Neuronal stem cell (in vitro differentiated cells): ENCODE results near the gene PLCB2.

Experiments
- DNase-seq: peaks from one replicate; pipeline ENCODE4 v3.0.0-alpha.2; 2013; ENCODE audit warnings: low spot score
- H2AFZ ChIP-seq: one replicate; pipeline ENCODE4 v1.6.1; 2013; ENCODE audit warnings: mild to moderate bottlenecking, low read length, inconsistent platforms
- H2AK5ac ChIP-seq: 2 replicates; pipeline ENCODE4 v1.6.1; 2013; ENCODE audit warnings: low read depth, mild to moderate bottlenecking, inconsistent platforms, low read length, moderate library complexity, mixed read lengths
- H2BK120ac ChIP-seq: 2 replicates; pipeline ENCODE4 v1.6.1; 2013; ENCODE audit warnings: low read depth, mild to moderate bottlenecking, inconsistent platforms, low read length, moderate library complexity, mixed read lengths
- H2BK12ac ChIP-seq: one replicate; pipeline ENCODE4 v1.6.1; 2013; ENCODE audit warnings: low read length, inconsistent platforms
- H2BK15ac ChIP-seq: 2 replicates; pipeline ENCODE4 v1.6.1; 2013; ENCODE audit warnings: mild to moderate bottlenecking, low read length, inconsistent platforms, mixed read lengths
- H2BK5ac ChIP-seq: one replicate; pipeline ENCODE4 v1.6.1; 2013; ENCODE audit warnings: inconsistent platforms, mild to moderate bottlenecking, low read length, moderate library complexity
- H3K14ac ChIP-seq: one replicate; pipeline ENCODE4 v1.6.1; 2013; ENCODE audit warnings: low read length, inconsistent platforms
- H3K18ac ChIP-seq: 2 replicates; pipeline ENCODE4 v1.6.1; 2013; ENCODE audit warnings: low read length, inconsistent platforms
- H3K23ac ChIP-seq: 2 replicates; pipeline ENCODE4 v1.6.1; 2013; ENCODE audit warnings: low read depth, mild to moderate bottlenecking, mixed read lengths, low read length, inconsistent platforms; ENCODE audit not compliant: poor library complexity
- H3K27ac ChIP-seq: replicated peaks from 3 replicates; pipeline ENCODE4 v1.5.1; 2013; ENCODE audit warnings: low read length, inconsistent platforms
- H3K27me3 ChIP-seq, 3 experiments: 2 replicates each; pipeline ENCODE4 v1.6.1; 2013; ENCODE audit warnings: low read length in 3 of 3, mild to moderate bottlenecking in 2 of 3, inconsistent platforms in 1 of 3, low read depth in 1 of 3, mixed read lengths in 1 of 3, moderate library complexity in 1 of 3; ENCODE audit not compliant: control insufficient read depth in 3 of 3, insufficient read depth in 3 of 3
- H3K36me3 ChIP-seq, 2 donors: replicated peaks in 1 of 2; 2 replicates each; pipeline ENCODE4 v1.6.1; 2013; ENCODE audit warnings: low read length in 2 of 2; ENCODE audit not compliant: control insufficient read depth in 2 of 2, insufficient read depth in 2 of 2
- H3K4ac ChIP-seq: 2 replicates; pipeline ENCODE4 v1.6.1; 2013; ENCODE audit warnings: inconsistent platforms, mild to moderate bottlenecking, low read length, moderate library complexity
- H3K4me1 ChIP-seq, 2 donors: 1 replicate in 1 of 2; 2 replicates in 1 of 2; pipeline ENCODE4 v1.6.1; 2013; ENCODE audit warnings: low read length in 2 of 2, low read depth in 1 of 2; ENCODE audit not compliant: control insufficient read depth in 2 of 2, insufficient read depth in 1 of 2
- H3K4me2 ChIP-seq: one replicate; pipeline ENCODE4 v1.6.1; 2013; ENCODE audit warnings: mild to moderate bottlenecking, low read length, inconsistent platforms; ENCODE audit not compliant: insufficient read depth, poor library complexity, severe bottlenecking
- H3K4me3 ChIP-seq, 2 donors: 2 replicates each; pipeline ENCODE4 v1.5.1; 2013; ENCODE audit warnings: low read length in 2 of 2, mild to moderate bottlenecking in 2 of 2, inconsistent platforms in 1 of 2, moderate library complexity in 1 of 2
- H3K79me1 ChIP-seq: one replicate; pipeline ENCODE4 v1.6.1; 2013; ENCODE audit warnings: low read depth, mild to moderate bottlenecking, inconsistent platforms, low read length, moderate library complexity
- H3K9ac ChIP-seq: one replicate; pipeline ENCODE4 v1.6.1; 2013; ENCODE audit warnings: mild to moderate bottlenecking, low read depth, low read length, inconsistent platforms; ENCODE audit not compliant: poor library complexity
- H3K9me3 ChIP-seq, 2 donors: replicated peaks in 1 of 2; 2 replicates each; pipeline versions ENCODE3 to v1.6.1; 2013; ENCODE audit warnings: low read length in 2 of 2, mild to moderate bottlenecking in 2 of 2, inconsistent platforms in 1 of 2, low read depth in 1 of 2, mixed read lengths in 1 of 2, moderate library complexity in 1 of 2; ENCODE audit not compliant: control insufficient read depth in 2 of 2, insufficient read depth in 1 of 2
- H4K8ac ChIP-seq: one replicate; pipeline ENCODE4 v1.6.1; 2013; ENCODE audit warnings: low read depth, mild to moderate bottlenecking, inconsistent platforms, low read length, moderate library complexity
- H4K91ac ChIP-seq: one replicate; pipeline ENCODE4 v1.6.1; 2013; ENCODE audit warnings: low read length, low read depth, mild to moderate bottlenecking, inconsistent platforms; ENCODE audit not compliant: poor library complexity
- WGBS, 2 donors: extraction: QIAGEN DNeasy Blood & Tissue Kit; methylation state at CpG; one replicate each; pipeline ENCODE4 v1.1.7; 2013; ENCODE audit warnings: missing lambda C conversion rate in 2 of 2, mixed read lengths in 1 of 2; ENCODE audit not compliant: insufficient read length in 2 of 2, insufficient replicate concordance in 1 of 2; ENCODE audit errors: extremely low coverage in 2 of 2; 5-methylcytosine and 5-hydroxymethylcytosine counted together

Gene PLCB2

DNA sequence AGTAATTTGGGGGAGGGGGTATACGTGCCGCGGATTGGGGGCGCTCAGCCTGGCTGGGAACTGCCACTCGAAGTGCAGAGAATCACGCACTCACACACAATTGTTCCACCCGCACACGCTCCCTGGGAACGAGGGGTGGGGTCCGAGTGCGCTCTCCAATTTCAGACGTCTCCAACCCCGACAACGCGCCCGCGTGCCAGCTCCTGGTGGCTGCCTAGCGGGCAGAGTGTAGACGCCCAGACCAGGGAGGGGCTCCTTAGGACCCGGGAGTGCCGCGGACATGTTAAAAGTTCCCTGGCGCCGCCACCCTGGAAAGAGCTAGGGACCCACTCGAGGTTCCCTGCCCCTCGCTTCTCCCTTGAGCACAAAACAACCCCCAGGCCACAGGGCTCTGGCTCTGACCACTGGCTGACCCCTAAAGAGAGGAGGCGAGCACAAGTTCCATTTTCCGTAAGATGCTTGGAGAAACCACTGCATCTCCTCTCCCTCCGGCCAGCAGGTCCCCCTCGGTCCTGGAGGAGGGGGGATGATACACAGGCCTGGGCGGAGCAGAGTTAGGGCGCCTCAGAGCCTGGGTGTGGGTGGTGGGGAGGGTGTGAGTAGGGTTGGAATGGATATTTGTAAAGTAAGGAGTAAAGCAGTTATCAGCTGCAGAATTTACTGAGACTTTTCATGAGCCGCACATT lies 24.0 kb downstream of the PLCB2 start:
- Histone ChIP-seq H3K79me1 (no peaks in the 10 kb centered on the region), H3K4me2 (no peak overlapping the region), H2AK5ac (peak overlapping the region; percentile 68), H3K27ac (no peak overlapping the region), H3K27me3 (peaks cover 0 to 59% (median 40%) of the 10 kb centered on the region in 3 experiments), H2BK12ac (no peak overlapping the region), H2BK120ac (no peak overlapping the region), H3K4me1 (peaks cover 14 to 37% of the 10 kb centered on the region in 2 donors), H4K8ac (no peak overlapping the region), H3K23ac (no peak overlapping the region), H3K18ac (peak overlapping the region; percentile 33), H4K91ac (no peak overlapping the region), H2BK5ac (no peak overlapping the region), H2BK15ac (no peak overlapping the region), H3K14ac (no peak overlapping the region), H3K36me3 (no peaks in the 10 kb centered on the region), H3K4me3 (no peak overlapping the region), H3K9ac (peak overlapping the region; percentile 45), H3K4ac (no peak overlapping the region), H3K9me3 (peaks cover 0 to 7% of the 10 kb centered on the region in 2 donors), H2AFZ (no peak overlapping the region)
- WGBS, 2 donors = no CpG with 5 or more reads among the region's 33 CpGs
- DNase-seq = no peak

DNA sequence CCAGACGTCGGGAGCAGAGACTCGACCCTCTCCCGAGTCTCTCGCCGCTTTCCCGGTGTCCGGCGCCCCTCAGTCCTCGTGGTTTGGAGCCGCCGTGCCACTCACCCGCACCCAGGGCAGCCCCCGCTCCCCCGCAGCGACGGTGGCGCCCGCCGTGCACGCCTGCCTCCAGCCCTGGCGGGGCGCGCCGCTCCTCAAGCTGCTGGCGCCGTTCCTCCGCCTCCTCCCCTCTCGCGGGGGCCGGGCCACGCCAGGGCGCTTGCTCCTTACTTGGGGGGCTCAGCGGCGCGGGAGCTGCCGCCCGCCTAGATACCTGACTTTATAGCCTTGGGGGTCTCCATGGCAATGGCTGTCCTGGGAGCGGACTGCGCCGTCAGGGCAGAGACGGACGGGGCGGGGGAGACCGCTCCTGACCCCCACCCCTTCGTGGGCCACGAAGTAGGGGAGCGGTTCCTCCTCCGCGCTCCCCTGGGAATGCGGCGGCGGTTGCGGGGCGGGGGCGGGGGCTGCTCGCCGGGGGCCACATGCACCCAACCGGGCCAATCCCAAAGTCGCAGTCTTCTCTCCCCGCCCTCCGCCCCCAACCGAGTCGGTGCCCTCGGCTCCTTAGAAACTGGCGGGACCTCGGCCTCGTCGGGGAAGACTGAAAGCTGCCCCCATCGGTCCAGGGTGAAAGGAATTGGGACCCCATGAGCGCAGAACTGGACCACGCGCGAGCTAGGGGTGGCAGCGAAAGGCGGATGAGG lies 24.7 kb downstream of the PLCB2 start, which contains the start of gene ANKRD63:
Gene ANKRD63, minus strand, starts transcription at position 196 of the 746 bp plus-strand sequence. CDS start 478 bp downstream, outside the sequence.
- no CpG with 5 or more reads among the region's 76 CpGs for WGBS, 2 donors
- Histone ChIP-seq H3K9ac (peak within 1 kb of the TSS; percentile 86), H3K79me1 (no peaks in the 10 kb centered on the region), H3K27me3 (peaks cover 0 to 63% (median 40%) of the 10 kb centered on the region in 3 experiments), H3K23ac (peak within 1 kb of the TSS; percentile 70), H2BK5ac (peak within 1 kb of the TSS; percentile 56), H2BK12ac (no peak within 1 kb of the TSS), H3K9me3 (peaks cover 0 to 7% of the 10 kb centered on the region in 2 donors), H3K14ac (no peak within 1 kb of the TSS), H2BK15ac (peak within 1 kb of the TSS; percentile 62), H4K91ac (no peak within 1 kb of the TSS), H2AFZ (no peak within 1 kb of the TSS), H4K8ac (no peak within 1 kb of the TSS), H3K4me2 (peak within 1 kb of the TSS; percentile 99), H3K36me3 (no peaks in the 10 kb centered on the region), H3K4ac (no peak within 1 kb of the TSS), H3K4me3 (peak within 1 kb of the TSS in 1 of 2 donors; percentile 79), H3K27ac (no peak within 1 kb of the TSS), H3K18ac (peak within 1 kb of the TSS; percentile 74), H3K4me1 (peaks cover 14 to 44% of the 10 kb centered on the region in 2 donors), H2AK5ac (peak within 1 kb of the TSS; percentile 68), H2BK120ac (peak within 1 kb of the TSS; percentile 37)
- DNase-seq = no peak

GRCh38 chr15:40282147-40282868 lies 25.4 kb downstream of the PLCB2 start:
- Histone ChIP-seq H2AK5ac (peak overlapping the region; percentile 43), H2BK5ac (peak overlapping the region; percentile 56), H3K36me3 (no peaks in the 10 kb centered on the region), H3K27ac (no peak overlapping the region), H2BK12ac (no peak overlapping the region), H3K23ac (peak overlapping the region; percentile 70), H3K27me3 (peaks cover 0 to 64% (median 40%) of the 10 kb centered on the region in 3 experiments), H3K9ac (peak overlapping the region; percentile 86), H3K4me3 (peak overlapping the region in 1 of 2 donors; percentile 79), H2BK15ac (no peak overlapping the region), H4K91ac (no peak overlapping the region), H3K9me3 (peaks cover 0 to 7% of the 10 kb centered on the region in 2 donors), H3K4me1 (peaks cover 14 to 47% of the 10 kb centered on the region in 2 donors), H2BK120ac (no peak overlapping the region), H3K14ac (no peak overlapping the region), H2AFZ (no peak overlapping the region), H4K8ac (no peak overlapping the region), H3K18ac (peak overlapping the region; percentile 74), H3K79me1 (no peaks in the 10 kb centered on the region), H3K4me2 (peak overlapping the region; percentile 99), H3K4ac (no peak overlapping the region)
- WGBS, 2 donors = no CpG with 5 or more reads among the region's 92 CpGs
- no peak for DNase-seq
